Colonic mucosa (tissue), 4 donors: ENCODE results near the gene WDR5B. TPM values are rescaled to one million over a fixed set of nuclear protein-coding genes. Genes with fewer than 3 reads are reported as not detected.

ENCODE experiments used
- DNase-seq: peaks from one replicate; pipeline ENCODE4 v3.0.0-alpha.2; 2020
- H3K27ac ChIP-seq: fragments of 200-600 bp; one replicate; pipeline ENCODE4 v1.8.0; 2021
- H3K27me3 ChIP-seq: fragments of 200-600 bp; one replicate; pipeline ENCODE4 v1.8.0; 2021
- H3K36me3 ChIP-seq: fragments of 200-600 bp; one replicate; pipeline ENCODE4 v1.8.0; 2021
- H3K4me1 ChIP-seq: fragments of 200-600 bp; one replicate; pipeline ENCODE4 v1.8.0; 2021; ENCODE audit warnings: mild to moderate bottlenecking
- H3K4me3 ChIP-seq: fragments of 200-600 bp; one replicate; pipeline ENCODE4 v1.8.0; 2021
- H3K9ac ChIP-seq, 2 donors: one replicate each; pipeline ENCODE4 v1.7.0; 2013; ENCODE audit warnings: control low read depth in 2 of 2, low read depth in 2 of 2, low read length in 2 of 2
- H3K9me3 ChIP-seq: fragments of 200-600 bp; one replicate; pipeline ENCODE4 v1.8.0; 2021
- intact Hi-C: fragments of 100-400 bp; cut with DNase I; formaldehyde crosslinking; loops from one replicate; pipeline ENCODE4 v1.14.1; 2022
- total RNA-seq, 2 donors: library from RNA; stranded (reverse); fragmentation: NEBNext Ultra II Directional in 1 of 2; extraction: Animal tissue kit (Norgen Biotek cat#: 25700) in 1 of 2; gene quantifications; one replicate each; pipeline ENCODE4 v1.2.1, GENCODE V29; 2021
- TF ChIP-seq, protein P1 (sequence below): fragments of 200-600 bp; IDR thresholded peaks from one replicate; pipeline ENCODE4 v1.8.0; 2022; ENCODE audit warnings: antibody characterized with exemption, mild to moderate bottlenecking
- donor health status: healthy.
- donor health status: DM: no; HTN: no; CAD: no.
- donor health status: DM: no; HTN: no; CAD: no.

Gene WDR5B
- total RNA-seq, 2 donors from 2014 or later, result 1.9 to 3.6 TPM

DNA sequence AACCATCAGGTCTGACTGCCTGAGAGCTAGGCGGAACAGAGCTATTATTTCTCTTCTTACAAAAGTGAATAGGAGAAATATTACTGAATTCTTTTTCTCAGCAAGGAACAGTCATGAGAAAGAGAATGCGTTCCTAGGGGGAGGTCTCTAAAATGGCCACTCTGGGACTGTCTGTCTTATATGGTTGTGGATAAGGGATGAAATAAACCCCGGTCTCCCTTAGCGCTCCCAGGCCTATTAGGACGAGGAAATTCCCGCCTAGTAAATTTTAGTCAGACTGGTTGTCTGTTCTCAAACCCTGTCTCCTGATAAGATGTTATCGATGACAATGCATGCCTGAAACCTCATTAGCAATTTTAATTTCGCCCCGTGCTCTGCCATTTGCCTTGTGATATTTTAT lies 20.1 kb upstream of the WDR5B start:
- no peak for DNase-seq
- Histone ChIP-seq H3K27me3 (no peaks in the 10 kb centered on the region), H3K36me3 (peaks cover 17% of the 10 kb centered on the region), H3K27ac (no peak overlapping the region), H3K4me3 (no peak overlapping the region), H3K4me1 (no peaks in the 10 kb centered on the region), H3K9me3 (no peaks in the 10 kb centered on the region), H3K9ac (no peak overlapping the region)
- TF ChIP-seq, protein P1, sequence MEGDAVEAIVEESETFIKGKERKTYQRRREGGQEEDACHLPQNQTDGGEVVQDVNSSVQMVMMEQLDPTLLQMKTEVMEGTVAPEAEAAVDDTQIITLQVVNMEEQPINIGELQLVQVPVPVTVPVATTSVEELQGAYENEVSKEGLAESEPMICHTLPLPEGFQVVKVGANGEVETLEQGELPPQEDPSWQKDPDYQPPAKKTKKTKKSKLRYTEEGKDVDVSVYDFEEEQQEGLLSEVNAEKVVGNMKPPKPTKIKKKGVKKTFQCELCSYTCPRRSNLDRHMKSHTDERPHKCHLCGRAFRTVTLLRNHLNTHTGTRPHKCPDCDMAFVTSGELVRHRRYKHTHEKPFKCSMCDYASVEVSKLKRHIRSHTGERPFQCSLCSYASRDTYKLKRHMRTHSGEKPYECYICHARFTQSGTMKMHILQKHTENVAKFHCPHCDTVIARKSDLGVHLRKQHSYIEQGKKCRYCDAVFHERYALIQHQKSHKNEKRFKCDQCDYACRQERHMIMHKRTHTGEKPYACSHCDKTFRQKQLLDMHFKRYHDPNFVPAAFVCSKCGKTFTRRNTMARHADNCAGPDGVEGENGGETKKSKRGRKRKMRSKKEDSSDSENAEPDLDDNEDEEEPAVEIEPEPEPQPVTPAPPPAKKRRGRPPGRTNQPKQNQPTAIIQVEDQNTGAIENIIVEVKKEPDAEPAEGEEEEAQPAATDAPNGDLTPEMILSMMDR, result no peak
- intact Hi-C loops, result no loop called here

DNA sequence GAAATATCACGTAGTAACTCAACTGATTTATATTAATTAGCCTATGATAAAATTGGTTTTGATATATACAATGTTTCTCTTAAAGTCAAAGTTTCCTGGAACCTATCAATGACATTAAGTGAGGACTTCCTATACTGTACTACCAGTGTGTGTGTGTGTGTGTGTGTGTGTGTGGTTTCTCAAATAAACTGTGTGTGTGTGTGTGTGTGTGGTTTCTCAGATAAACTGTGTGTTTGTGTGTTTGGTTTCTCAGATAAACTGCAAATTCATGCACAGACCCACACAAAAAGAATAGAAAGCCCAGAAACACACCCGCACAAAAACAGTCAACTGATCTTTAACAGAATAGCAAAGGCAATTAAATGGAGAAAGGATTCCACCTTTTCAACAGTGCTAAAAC lies 14.5 kb upstream of the WDR5B start:
- Histone ChIP-seq H3K36me3 (peaks cover 6% of the 10 kb centered on the region), H3K4me3 (no peak overlapping the region), H3K27ac (no peak overlapping the region), H3K9me3 (no peaks in the 10 kb centered on the region), H3K27me3 (no peaks in the 10 kb centered on the region), H3K9ac (no peak overlapping the region), H3K4me1 (no peaks in the 10 kb centered on the region)
- TF ChIP-seq, protein P1, result no peak
- intact Hi-C loops, result no loop called here
- DNase-seq, result no peak

DNA sequence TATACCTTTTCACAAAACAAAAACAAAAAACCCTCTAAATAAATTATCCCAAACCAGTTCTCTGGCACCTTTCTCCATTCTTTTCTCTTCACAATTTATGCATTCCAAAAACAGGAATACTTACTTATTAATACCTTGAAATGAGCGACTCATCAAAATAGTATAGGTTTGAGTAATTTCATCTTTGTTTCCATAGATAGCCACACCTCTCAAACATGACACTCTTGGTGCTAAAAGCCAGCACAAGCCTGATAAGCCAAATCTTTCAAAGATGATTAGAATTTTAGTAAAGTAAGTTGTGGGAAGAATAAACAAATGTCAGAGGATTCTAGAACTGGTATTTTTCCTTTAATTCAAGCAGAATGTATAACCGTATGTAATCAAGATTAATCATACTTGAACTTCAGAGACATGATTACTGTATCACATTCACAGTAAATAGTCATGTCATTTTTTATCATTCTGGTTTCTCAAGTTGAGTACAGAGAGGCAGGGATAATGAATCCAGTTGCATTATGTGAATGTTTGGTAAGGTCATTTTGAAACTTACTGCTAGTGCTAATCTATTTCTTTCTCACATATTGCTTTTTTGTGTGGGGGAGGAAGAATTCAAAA lies 12.1 kb upstream of the WDR5B start:
- H3K27me3 ChIP-seq, result no peaks in the 10 kb centered on the region
- no peak overlapping the region for H3K4me3 ChIP-seq
- intact Hi-C loops, result no loop called here
- H3K9me3 ChIP-seq, result no peaks in the 10 kb centered on the region
- DNase-seq, result no peak
- H3K27ac ChIP-seq, result no peak overlapping the region
- H3K4me1 ChIP-seq, result no peaks in the 10 kb centered on the region
- H3K36me3 ChIP-seq, result peaks cover 6% of the 10 kb centered on the region
- no peak overlapping the region for H3K9ac ChIP-seq
- TF ChIP-seq, protein P1, result no peak

DNA sequence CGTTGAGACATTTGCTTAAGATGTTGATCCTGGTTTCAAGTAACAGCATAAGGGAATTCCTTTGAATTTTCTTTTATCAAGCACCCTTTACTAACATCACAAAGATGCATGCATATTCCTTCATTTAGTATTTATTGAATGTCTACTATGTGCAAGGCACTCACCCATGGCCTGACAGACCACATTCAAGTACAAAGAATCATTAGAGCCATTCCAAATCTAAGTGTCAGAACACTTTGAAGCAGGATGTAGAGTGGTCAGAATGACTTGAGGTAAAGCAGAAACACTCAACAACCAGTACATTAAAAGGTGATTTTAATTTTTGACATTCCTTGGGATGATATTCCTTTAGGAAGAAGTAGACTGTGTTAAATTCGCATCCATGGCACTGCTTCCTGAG lies 6.0 kb upstream of the WDR5B start:
- Histone ChIP-seq H3K4me1 (peaks cover 4% of the 10 kb centered on the region), H3K27ac (no peak overlapping the region), H3K4me3 (no peak overlapping the region), H3K27me3 (no peaks in the 10 kb centered on the region), H3K36me3 (peaks cover 4% of the 10 kb centered on the region), H3K9ac (no peak overlapping the region), H3K9me3 (no peaks in the 10 kb centered on the region)
- TF ChIP-seq, protein P1, result no peak
- intact Hi-C loops, result no loop called here
- no peak for DNase-seq

DNA sequence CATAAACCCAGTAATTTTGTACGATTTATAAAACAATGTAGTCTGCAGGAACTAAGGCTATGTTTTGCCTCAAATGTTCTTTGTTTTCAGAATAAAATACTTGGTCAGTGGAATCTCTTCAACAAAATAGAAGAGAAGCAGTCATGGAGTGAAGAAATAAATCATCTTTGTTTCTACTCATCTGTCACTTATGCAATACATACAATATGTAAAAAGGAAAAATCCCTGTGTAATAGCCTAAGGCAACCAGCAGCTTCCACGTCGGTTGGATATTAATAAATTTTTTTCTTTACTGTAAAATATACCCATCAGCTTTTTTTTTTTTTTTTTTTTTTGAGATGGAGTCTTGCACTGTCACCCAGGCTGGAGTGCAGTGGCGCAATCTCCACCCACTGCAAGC lies 5.2 kb upstream of the WDR5B start:
- H3K9me3 ChIP-seq, result no peaks in the 10 kb centered on the region
- H3K4me3 ChIP-seq, result no peak overlapping the region
- intact Hi-C loops, result no loop called here
- no peaks in the 10 kb centered on the region for H3K36me3 ChIP-seq
- DNase-seq, result no peak
- no peaks in the 10 kb centered on the region for H3K27me3 ChIP-seq
- no peak overlapping the region for H3K27ac ChIP-seq
- peaks cover 6% of the 10 kb centered on the region for H3K4me1 ChIP-seq
- TF ChIP-seq, protein P1, result no peak
- H3K9ac ChIP-seq, result no peak overlapping the region
